Uterus (tissue), 2 donors: ENCODE data around the gene KIRREL3.

Experiments used
- CTCF ChIP-seq, 4 experiments: fragments of 200-600 bp in 2 of 4; fragments of 450-650 bp in 2 of 4; sonication (generic) in 2 of 4; IDR thresholded peaks; one replicate each; pipeline ENCODE4 v1.5.1; 2016 to 2019; ENCODE audit warnings: antibody characterized with exemption in 4 of 4, mild to moderate bottlenecking in 2 of 4, moderate library complexity in 1 of 4
- POLR2A ChIP-seq, 2 donors: fragments of 450-650 bp; IDR thresholded peaks; one replicate each; pipeline ENCODE4 v1.6.1; 2016; ENCODE audit warnings: antibody characterized with exemption in 2 of 2, mild to moderate bottlenecking in 1 of 2, moderate library complexity in 1 of 2

GRCh38 chr11:126720539-126721235 lies 279.9 kb downstream of the KIRREL3 start:
- no peak for TF ChIP-seq CTCF (IDR thresholded peaks at IDR 0.05)
- no peak for TF ChIP-seq POLR2A (IDR thresholded peaks at IDR 0.05)
